Subcutaneous abdominal adipose tissue (tissue), 5 donors: ENCODE measurements around the gene DMRT2.

Experiments
- H3K27ac ChIP-seq: one replicate; pipeline ENCODE4 v1.7.0; 2013; ENCODE audit warnings: low read depth, mild to moderate bottlenecking, inconsistent platforms, low read length, moderate library complexity
- H3K27me3 ChIP-seq, 5 donors: one replicate each; pipeline ENCODE4 v1.7.0; 2013; ENCODE audit warnings: low read length in 5 of 5, inconsistent platforms in 1 of 5; ENCODE audit not compliant: control insufficient read depth in 5 of 5, insufficient read depth in 4 of 5
- H3K36me3 ChIP-seq, 5 donors: one replicate each; pipeline ENCODE4 v1.7.0; 2013; ENCODE audit warnings: low read length in 5 of 5; ENCODE audit not compliant: control insufficient read depth in 5 of 5, insufficient read depth in 5 of 5
- H3K4me1 ChIP-seq, 5 donors: one replicate each; pipeline ENCODE4 v1.7.0; 2013; ENCODE audit warnings: low read length in 5 of 5, mild to moderate bottlenecking in 3 of 5, moderate library complexity in 1 of 5; ENCODE audit not compliant: control insufficient read depth in 5 of 5, insufficient read depth in 5 of 5
- H3K4me3 ChIP-seq, 5 donors: one replicate each; pipeline ENCODE4 v1.7.0; 2013; ENCODE audit warnings: low read length in 5 of 5, low read depth in 1 of 5
- H3K9ac ChIP-seq, 5 donors: one replicate each; pipeline ENCODE4 v1.7.0; 2013; ENCODE audit warnings: low read length in 5 of 5, mild to moderate bottlenecking in 4 of 5, moderate library complexity in 3 of 5
- H3K9me3 ChIP-seq, 5 donors: one replicate each; pipeline ENCODE4 v1.7.0; 2013; ENCODE audit warnings: low read length in 5 of 5; ENCODE audit not compliant: control insufficient read depth in 5 of 5
- donor health status: healthy.
- donor health status: healthy.
- donor health status: healthy.
- donor health status: healthy.
- donor health status: healthy.

DMRT2 gene

GRCh38 chr9:1085086-1085485, 34.9 kb downstream of the DMRT2 start:
- Histone ChIP-seq H3K4me3 (no peak overlapping the region), H3K27ac (no peak overlapping the region), H3K36me3 (no peaks in the 10 kb centered on the region), H3K9me3 (no peaks in the 10 kb centered on the region), H3K4me1 (peaks cover 0 to 6% (median 5%) of the 10 kb centered on the region in 5 donors), H3K9ac (no peak overlapping the region), H3K27me3 (no peaks in the 10 kb centered on the region)

GRCh38 chr9:1086517-1086916, 36.4 kb downstream of the DMRT2 start:
- Histone ChIP-seq H3K4me1 (peaks cover 0 to 6% (median 5%) of the 10 kb centered on the region in 5 donors), H3K9ac (no peak overlapping the region), H3K27ac (no peak overlapping the region), H3K4me3 (no peak overlapping the region), H3K27me3 (no peaks in the 10 kb centered on the region), H3K9me3 (no peaks in the 10 kb centered on the region), H3K36me3 (no peaks in the 10 kb centered on the region)

- Histone ChIP-seq H3K4me3 (no peak overlapping the region), H3K4me1 (peaks cover 0 to 6% (median 5%) of the 10 kb centered on the region in 5 donors), H3K9ac (no peak overlapping the region), H3K27me3 (no peaks in the 10 kb centered on the region), H3K9me3 (no peaks in the 10 kb centered on the region), H3K36me3 (no peaks in the 10 kb centered on the region), H3K27ac (no peak overlapping the region)
Observed at GRCh38 chr9:1087120-1087881, 37.1 kb downstream of the DMRT2 start.

DNA sequence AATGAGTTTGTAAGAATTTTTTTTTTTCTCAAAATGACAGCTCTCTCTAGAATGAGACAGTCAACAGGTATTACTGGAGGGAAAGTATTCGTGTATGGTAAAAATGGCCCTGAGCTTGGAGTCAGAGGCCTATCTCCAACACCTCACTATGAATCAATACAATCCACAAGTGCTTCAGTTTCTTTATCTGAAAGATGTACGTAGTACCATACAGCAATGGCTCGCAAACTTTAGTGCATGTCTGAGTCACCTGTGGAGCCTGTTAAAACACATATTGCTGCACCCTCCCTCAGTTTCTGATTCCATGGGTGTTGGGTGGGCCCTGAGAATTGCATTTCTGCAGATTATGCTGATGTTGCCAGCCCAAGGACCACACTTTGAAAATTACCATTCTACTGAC, 44.6 kb downstream of the DMRT2 start:
- Histone ChIP-seq H3K4me3 (no peak overlapping the region), H3K9ac (no peak overlapping the region), H3K27ac (no peak overlapping the region), H3K4me1 (no peaks in the 10 kb centered on the region), H3K27me3 (peaks cover 0 to 2% (median 0%) of the 10 kb centered on the region in 5 donors), H3K9me3 (no peaks in the 10 kb centered on the region), H3K36me3 (no peaks in the 10 kb centered on the region)

DNA sequence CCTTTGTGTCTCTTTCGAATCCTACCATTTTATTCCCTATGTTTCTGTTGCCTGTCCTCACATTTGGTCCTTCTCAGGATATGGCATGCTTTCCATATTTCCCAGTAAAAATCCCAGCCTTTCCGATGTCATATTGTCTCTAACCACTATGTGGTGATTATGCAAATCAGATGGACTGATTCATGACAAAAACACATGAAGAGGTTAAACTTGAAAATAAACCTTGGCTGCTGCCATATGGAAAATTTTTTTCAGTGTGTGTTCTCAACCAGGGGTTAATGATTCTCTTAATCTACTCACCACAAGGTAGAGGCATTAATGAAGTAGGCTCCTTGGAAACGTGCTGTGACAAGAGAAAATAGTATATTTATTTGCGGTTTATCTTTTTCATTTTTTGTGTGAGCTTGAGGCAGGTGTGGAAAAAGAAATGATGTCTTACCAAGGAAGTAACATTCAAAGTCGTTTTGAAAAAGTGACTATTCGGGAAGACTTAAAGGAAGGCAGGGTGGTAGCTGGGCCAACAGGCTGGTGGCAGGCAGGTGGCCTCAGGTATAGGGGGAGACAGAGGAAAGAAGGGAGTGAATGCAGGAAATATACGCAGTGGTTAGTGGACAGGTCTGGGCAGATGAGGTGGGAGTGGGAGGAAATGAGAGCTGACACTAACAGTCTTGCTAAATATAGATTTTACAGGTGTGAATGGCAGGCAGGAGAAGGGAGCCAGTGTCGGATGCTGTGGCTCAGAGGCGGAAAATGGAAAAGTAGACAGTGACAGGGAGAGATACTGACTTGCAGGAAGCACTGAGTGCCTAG, 46.2 kb downstream of the DMRT2 start:
- H3K9me3 ChIP-seq = no peaks in the 10 kb centered on the region
- H3K36me3 ChIP-seq = no peaks in the 10 kb centered on the region
- no peak overlapping the region for H3K9ac ChIP-seq

DNA sequence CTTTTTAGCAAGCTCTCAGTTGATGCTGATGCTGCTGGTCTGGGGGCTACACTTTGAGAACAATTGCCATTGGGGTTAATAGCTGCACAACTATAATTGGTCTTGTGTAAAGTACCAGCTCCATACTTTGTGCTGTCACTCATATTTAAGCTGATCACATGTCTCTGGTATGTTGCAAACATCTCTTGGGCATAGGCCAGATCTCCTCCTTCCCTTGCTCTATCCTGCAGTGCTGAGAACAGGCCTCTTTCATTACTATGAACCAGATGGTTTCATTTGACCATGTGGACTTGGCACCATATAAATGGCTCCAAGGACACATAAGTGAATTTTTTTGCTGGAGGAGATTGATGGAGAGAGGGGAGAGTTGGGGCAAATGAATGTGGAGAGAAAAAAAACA, 48.4 kb downstream of the DMRT2 start:
- H3K4me1 ChIP-seq = peaks cover 0 to 4% (median 0%) of the 10 kb centered on the region in 5 donors
- H3K27me3 ChIP-seq = peaks cover 0 to 2% (median 0%) of the 10 kb centered on the region in 5 donors
- no peaks in the 10 kb centered on the region for H3K9me3 ChIP-seq
- no peaks in the 10 kb centered on the region for H3K36me3 ChIP-seq
- no peak overlapping the region for H3K9ac ChIP-seq
- H3K4me3 ChIP-seq = no peak overlapping the region
- H3K27ac ChIP-seq = no peak overlapping the region

More for the DNA sequence above, 46.2 kb downstream of the DMRT2 start:
- H3K4me1 ChIP-seq = peaks cover 0 to 4% (median 0%) of the 10 kb centered on the region in 5 donors
- H3K4me3 ChIP-seq = no peak overlapping the region
- H3K27ac ChIP-seq = no peak overlapping the region
- peaks cover 0 to 2% (median 0%) of the 10 kb centered on the region in 5 donors for H3K27me3 ChIP-seq

- Histone ChIP-seq H3K4me3 (no peak overlapping the region), H3K4me1 (peaks cover 0 to 4% (median 0%) of the 10 kb centered on the region in 5 donors), H3K36me3 (no peaks in the 10 kb centered on the region), H3K27me3 (peaks cover 0 to 2% (median 0%) of the 10 kb centered on the region in 5 donors), H3K9me3 (no peaks in the 10 kb centered on the region), H3K9ac (no peak overlapping the region), H3K27ac (no peak overlapping the region)
Observed at GRCh38 chr9:1100201-1100600, 50.0 kb downstream of the DMRT2 start.

DNA sequence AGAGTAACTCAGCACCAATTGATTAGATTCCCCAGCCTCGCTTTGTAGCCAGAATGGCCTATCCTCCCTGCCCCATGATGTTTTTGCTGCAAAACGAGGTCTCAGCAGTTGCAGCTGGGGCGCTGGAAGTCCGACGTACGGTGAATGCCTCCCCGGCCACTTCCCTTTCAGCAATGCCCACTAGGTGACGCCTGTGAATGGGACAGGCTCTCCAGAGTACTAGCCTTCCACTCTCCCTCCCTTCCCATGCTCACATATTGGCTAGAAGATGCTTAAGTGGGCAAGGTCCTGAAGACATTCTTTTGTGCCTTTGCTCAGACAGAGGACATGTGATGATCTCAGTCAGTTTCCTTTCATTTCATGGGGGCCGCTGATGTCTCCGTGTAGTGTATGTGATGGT, 50.8 kb downstream of the DMRT2 start:
- no peak overlapping the region for H3K27ac ChIP-seq
- peaks cover 0 to 6% (median 3%) of the 10 kb centered on the region in 5 donors for H3K9me3 ChIP-seq
- H3K27me3 ChIP-seq = peaks cover 0 to 2% (median 0%) of the 10 kb centered on the region in 5 donors
- no peak overlapping the region for H3K9ac ChIP-seq
- peaks cover 0 to 4% (median 0%) of the 10 kb centered on the region in 5 donors for H3K4me1 ChIP-seq
- no peaks in the 10 kb centered on the region for H3K36me3 ChIP-seq
- no peak overlapping the region for H3K4me3 ChIP-seq

GRCh38 chr9:1101846-1102641, 51.9 kb downstream of the DMRT2 start:
- Histone ChIP-seq H3K9me3 (peaks cover 0 to 6% (median 3%) of the 10 kb centered on the region in 5 donors), H3K36me3 (no peaks in the 10 kb centered on the region), H3K4me3 (no peak overlapping the region), H3K27ac (no peak overlapping the region), H3K4me1 (peaks cover 0 to 4% (median 0%) of the 10 kb centered on the region in 5 donors), H3K27me3 (peaks cover 0 to 2% (median 0%) of the 10 kb centered on the region in 5 donors), H3K9ac (no peak overlapping the region)
